HepG2 (cell line): ENCODE data around the gene NXN. TPM values are rescaled to one million over a fixed set of nuclear protein-coding genes. Genes with fewer than 3 reads are reported as not detected.
A peak's percentile ranks its signal among the peaks of the same experiment; 100 is the strongest.

ENCODE experiments used
- DPF2 ChIP-seq: sonication (generic); formaldehyde crosslinking; IDR thresholded peaks from 2 replicates; pipeline ENCODE4 v1.4.0; 2020; ENCODE audit warnings: mild to moderate bottlenecking, low read depth, missing genetic modification reagents, borderline replicate concordance
- EEA1 ChIP-seq: sonication (generic); formaldehyde crosslinking; IDR thresholded peaks from 2 replicates; pipeline ENCODE4 v1.5.1; 2020; ENCODE audit warnings: mild to moderate bottlenecking, missing genetic modification reagents, borderline replicate concordance
- HHEX ChIP-seq: IDR thresholded peaks from 2 replicates; pipeline ENCODE4 v1.6.1; 2016; ENCODE audit warnings: control low read depth
- HNF4G ChIP-seq, 2 experiments: sonication (generic) in 1 of 2; formaldehyde crosslinking in 1 of 2; IDR thresholded peaks; 2 replicates each; pipeline versions ENCODE4 v1.4.0 to v1.6.1; 2011 to 2020; ENCODE audit warnings: borderline replicate concordance in 2 of 2, low read depth in 2 of 2, mild to moderate bottlenecking in 2 of 2, low read length in 1 of 2, missing genetic modification reagents in 1 of 2, moderate library complexity in 1 of 2
- HOXA9 ChIP-seq: sonication (generic); formaldehyde crosslinking; IDR thresholded peaks from 2 replicates; pipeline ENCODE4 v1.8.1; 2022; ENCODE audit warnings: missing genetic modification reagents, mild to moderate bottlenecking, moderate library complexity, borderline replicate concordance
- JUNB ChIP-seq: sonication (generic); formaldehyde crosslinking; IDR thresholded peaks from 2 replicates; pipeline ENCODE4 v1.8.0; 2022; ENCODE audit warnings: missing genetic modification reagents, mild to moderate bottlenecking, borderline replicate concordance
- MAZ ChIP-seq, 2 experiments: sonication (generic) in 1 of 2; formaldehyde crosslinking in 1 of 2; IDR thresholded peaks; 2 replicates each; pipeline versions ENCODE4 v1.5.0 to v1.6.1; 2012 to 2020; ENCODE audit warnings: low read depth in 2 of 2, mild to moderate bottlenecking in 2 of 2, borderline replicate concordance in 1 of 2, improper control_type of control experiment in 1 of 2, low read length in 1 of 2, missing genetic modification reagents in 1 of 2, moderate library complexity in 1 of 2
- NFYB ChIP-seq: sonication (generic); formaldehyde crosslinking; IDR thresholded peaks from 2 replicates; pipeline ENCODE4 v1.4.0; 2020; ENCODE audit warnings: missing genetic modification reagents
- PHF20 ChIP-seq: sonication (generic); formaldehyde crosslinking; IDR thresholded peaks from 2 replicates; pipeline ENCODE4 v1.5.0; 2020; ENCODE audit warnings: mild to moderate bottlenecking, missing genetic modification reagents
- PHF21A ChIP-seq: sonication (generic); formaldehyde crosslinking; IDR thresholded peaks from 2 replicates; pipeline ENCODE4 v1.5.0; 2020; ENCODE audit warnings: mild to moderate bottlenecking, missing genetic modification reagents
- RAD21 ChIP-seq: fragments of 450-650 bp; formaldehyde crosslinking; IDR thresholded peaks from 2 replicates; pipeline ENCODE4 v1.5.0; 2020; ENCODE audit warnings: mild to moderate bottlenecking
- REPIN1 ChIP-seq: sonication (generic); formaldehyde crosslinking; IDR thresholded peaks from 2 replicates; pipeline ENCODE4 v1.8.0; 2022; ENCODE audit warnings: missing genetic modification reagents, low read depth, mild to moderate bottlenecking, borderline replicate concordance
- RXRB ChIP-seq: IDR thresholded peaks from 2 replicates; pipeline ENCODE4 v1.6.1; 2016; ENCODE audit warnings: borderline replicate concordance, missing genetic modification reagents, missing compliant biosample characterization
- SP5 ChIP-seq: IDR thresholded peaks from 2 replicates; pipeline ENCODE4 v1.6.1; 2016; ENCODE audit warnings: low read depth, borderline replicate concordance
- ZC3H4 ChIP-seq: sonication (generic); formaldehyde crosslinking; IDR thresholded peaks from 2 replicates; pipeline ENCODE4 v1.4.0; 2020; ENCODE audit warnings: missing genetic modification reagents, borderline replicate concordance
- ZKSCAN1 ChIP-seq: fragments of 150-350 bp; IDR thresholded peaks from 2 replicates; pipeline ENCODE4 v1.6.1; 2014; ENCODE audit warnings: low read length
- ZKSCAN8 ChIP-seq: IDR thresholded peaks from 2 replicates; pipeline ENCODE4 v1.6.1; 2016; ENCODE audit warnings: borderline replicate concordance, missing genetic modification reagents, missing compliant biosample characterization
- ZNF101 ChIP-seq: sonication (generic); formaldehyde crosslinking; IDR thresholded peaks from 2 replicates; pipeline ENCODE4 v1.4.0; 2020; ENCODE audit warnings: mild to moderate bottlenecking, low read depth, missing genetic modification reagents, borderline replicate concordance
- ZNF329 ChIP-seq: sonication (generic); formaldehyde crosslinking; IDR thresholded peaks from 2 replicates; pipeline ENCODE4 v1.9.0; 2021; ENCODE audit warnings: low read depth, mild to moderate bottlenecking, missing genetic modification reagents
- ZNF367 ChIP-seq: sonication (generic); formaldehyde crosslinking; IDR thresholded peaks from 2 replicates; pipeline ENCODE4 v1.4.0; 2020; ENCODE audit warnings: missing genetic modification reagents, borderline replicate concordance
- ZNF557 ChIP-seq: sonication (generic); formaldehyde crosslinking; IDR thresholded peaks from 2 replicates; pipeline ENCODE4 v1.4.0; 2020; ENCODE audit warnings: missing genetic modification reagents
- ZNF777 ChIP-seq: sonication (generic); formaldehyde crosslinking; IDR thresholded peaks from 2 replicates; pipeline ENCODE4 v1.4.0; 2020; ENCODE audit warnings: missing genetic modification reagents
- polyA plus RNA-seq, 8 experiments: library from polyadenylated mRNA; depleted of rRNA in 3 of 8; stranded (reverse) in 7 of 8; unstranded in 1 of 8; fragments of >200 nt; fragmentation: Illumina TruSeq in 4 of 8; extraction: Trizol in 4 of 8; gene quantifications; 2 replicates each; pipeline versions ENCODE4 v1.2.1 to v1.2.3, GENCODE V29; 2011 to 2016; ENCODE audit warnings: low read depth in 4 of 8, missing spikeins in 1 of 8, mixed read lengths in 1 of 8; ENCODE audit not compliant: insufficient read depth in 1 of 8
- total RNA-seq, 5 experiments: library from RNA; depleted of rRNA; stranded (reverse); fragments of >200 nt; fragmentation: Illumina TruSeq; extraction: Trizol; gene quantifications; 2 replicates each; pipeline ENCODE4 v1.2.3, GENCODE V29; 2016; ENCODE audit warnings: low read depth in 1 of 5
- TF ChIP-seq, protein P1 (sequence below): sonication (generic); formaldehyde crosslinking; IDR thresholded peaks from 2 replicates; pipeline ENCODE4 v1.5.0; 2020; ENCODE audit warnings: missing genetic modification reagents
- TF ChIP-seq, protein P2 (sequence below): sonication (generic); formaldehyde crosslinking; IDR thresholded peaks from 2 replicates; pipeline ENCODE4 v1.5.0; 2020; ENCODE audit warnings: missing genetic modification reagents, mild to moderate bottlenecking, borderline replicate concordance
- TF ChIP-seq, protein P3 (sequence below): sonication (generic); formaldehyde crosslinking; IDR thresholded peaks from 2 replicates; pipeline ENCODE4 v1.5.1; 2020; ENCODE audit warnings: missing genetic modification reagents, mild to moderate bottlenecking, borderline replicate concordance

The NXN gene
- total and polyA plus RNA-seq, 2 of the 13 experiments (the other 11 are each of a cell fraction or from before 2014, with no cell fraction given): 22.2 to 24.3 TPM

DNA sequence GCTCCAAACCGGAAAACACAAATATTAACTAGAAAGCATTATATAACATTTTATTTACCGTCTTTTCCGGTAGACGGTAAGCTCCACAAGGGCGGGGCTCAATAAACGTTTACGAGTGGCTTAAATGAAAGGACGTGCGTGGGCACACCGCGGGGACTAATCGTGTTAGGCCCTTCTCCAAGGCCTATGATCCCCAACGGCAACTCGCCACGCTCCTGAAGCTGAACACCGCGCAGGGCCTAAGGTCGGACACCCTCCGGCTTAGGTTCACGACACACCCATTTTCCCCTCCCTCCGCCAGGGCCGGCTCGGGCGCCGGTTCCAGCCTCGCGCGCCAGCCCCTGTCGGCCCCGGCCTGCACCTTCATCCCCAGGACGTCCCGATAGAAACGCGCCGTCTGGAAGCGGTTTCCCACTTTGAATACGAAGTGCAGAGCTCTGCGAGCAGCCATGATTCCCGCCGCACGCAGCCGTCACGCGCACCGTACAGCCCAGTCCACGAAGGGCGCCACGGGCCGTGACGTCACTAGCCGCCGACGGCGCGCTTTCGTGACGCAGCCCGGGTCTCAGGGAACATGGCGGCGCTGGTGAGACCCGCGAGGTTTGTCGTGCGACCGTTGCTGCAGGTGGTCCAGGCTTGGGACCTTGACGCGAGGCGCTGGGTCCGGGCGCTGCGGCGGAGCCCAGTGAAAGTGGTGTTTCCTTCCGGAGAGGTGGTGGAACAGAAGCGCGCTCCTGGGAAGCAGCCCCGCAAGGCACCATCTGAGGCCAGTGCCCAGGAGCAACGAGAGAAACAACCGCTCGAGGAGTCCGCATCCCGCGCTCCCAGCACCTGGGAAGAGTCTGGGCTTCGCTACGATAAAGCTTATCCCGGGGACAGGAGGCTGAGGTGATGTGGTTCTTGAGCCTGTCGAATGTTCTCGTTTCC lies 197.5 kb downstream of the NXN start, which contains the start of the genes GLOD4 and MRM3 (continued):
- TF ChIP-seq SP5 (CRISPR knock-in tag) (peak; percentile 21; the same call in 1 of the 2 replicates), ZNF329 (CRISPR knock-in tag) (peak; percentile 72; the same call in 1 of the 2 replicates), ZKSCAN1 (no peak), PHF20 (CRISPR knock-in tag) (peak; percentile 99), NFYB (CRISPR knock-in tag) (peak; percentile 61), MAZ (IDR thresholded peaks at IDR 0.05; ENCODE audit: borderline replicate concordance, low read depth, low read length) (no peak; the same call in 1 of the 2 replicates), MAZ (CRISPR knock-in tag; IDR thresholded peaks at IDR 0.05; ENCODE audit: low read depth) (peak; percentile 93), REPIN1 (CRISPR knock-in tag) (peak; percentile 94), HNF4G (IDR thresholded peaks at IDR 0.05; ENCODE audit: borderline replicate concordance, low read depth, low read length) (no peak), HNF4G (CRISPR knock-in tag; IDR thresholded peaks at IDR 0.05; ENCODE audit: borderline replicate concordance, low read depth) (peak; percentile 84; the same call in 1 of the 2 replicates), ZNF557 (CRISPR knock-in tag) (no peak), HOXA9 (CRISPR knock-in tag) (peak; percentile 80; the same call in 1 of the 2 replicates), ZKSCAN8 (CRISPR knock-in tag) (peak; percentile 60; the same call in 1 of the 2 replicates), HHEX (CRISPR knock-in tag) (no peak), EEA1 (no peak; the same call in 1 of the 2 replicates), RAD21 (no peak; the same call in 1 of the 2 replicates), JUNB (CRISPR knock-in tag) (no peak), ZNF367 (CRISPR knock-in tag) (no peak), ZNF101 (CRISPR knock-in tag) (no peak), PHF21A (peak; percentile 42; the same call in 1 of the 2 replicates), DPF2 (CRISPR knock-in tag) (no peak), ZNF777 (CRISPR knock-in tag) (peak; percentile 71), ZC3H4 (CRISPR knock-in tag) (no peak), RXRB (no peak; the same call in none of the 2 replicates)
- TF ChIP-seq, protein P1, sequence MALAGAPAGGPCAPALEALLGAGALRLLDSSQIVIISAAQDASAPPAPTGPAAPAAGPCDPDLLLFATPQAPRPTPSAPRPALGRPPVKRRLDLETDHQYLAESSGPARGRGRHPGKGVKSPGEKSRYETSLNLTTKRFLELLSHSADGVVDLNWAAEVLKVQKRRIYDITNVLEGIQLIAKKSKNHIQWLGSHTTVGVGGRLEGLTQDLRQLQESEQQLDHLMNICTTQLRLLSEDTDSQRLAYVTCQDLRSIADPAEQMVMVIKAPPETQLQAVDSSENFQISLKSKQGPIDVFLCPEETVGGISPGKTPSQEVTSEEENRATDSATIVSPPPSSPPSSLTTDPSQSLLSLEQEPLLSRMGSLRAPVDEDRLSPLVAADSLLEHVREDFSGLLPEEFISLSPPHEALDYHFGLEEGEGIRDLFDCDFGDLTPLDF (CRISPR knock-in tag): peak; percentile 83; the same call in 1 of the 2 replicates
- TF ChIP-seq, protein P2, sequence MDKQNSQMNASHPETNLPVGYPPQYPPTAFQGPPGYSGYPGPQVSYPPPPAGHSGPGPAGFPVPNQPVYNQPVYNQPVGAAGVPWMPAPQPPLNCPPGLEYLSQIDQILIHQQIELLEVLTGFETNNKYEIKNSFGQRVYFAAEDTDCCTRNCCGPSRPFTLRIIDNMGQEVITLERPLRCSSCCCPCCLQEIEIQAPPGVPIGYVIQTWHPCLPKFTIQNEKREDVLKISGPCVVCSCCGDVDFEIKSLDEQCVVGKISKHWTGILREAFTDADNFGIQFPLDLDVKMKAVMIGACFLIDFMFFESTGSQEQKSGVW (CRISPR knock-in tag): no peak
- TF ChIP-seq, protein P3, sequence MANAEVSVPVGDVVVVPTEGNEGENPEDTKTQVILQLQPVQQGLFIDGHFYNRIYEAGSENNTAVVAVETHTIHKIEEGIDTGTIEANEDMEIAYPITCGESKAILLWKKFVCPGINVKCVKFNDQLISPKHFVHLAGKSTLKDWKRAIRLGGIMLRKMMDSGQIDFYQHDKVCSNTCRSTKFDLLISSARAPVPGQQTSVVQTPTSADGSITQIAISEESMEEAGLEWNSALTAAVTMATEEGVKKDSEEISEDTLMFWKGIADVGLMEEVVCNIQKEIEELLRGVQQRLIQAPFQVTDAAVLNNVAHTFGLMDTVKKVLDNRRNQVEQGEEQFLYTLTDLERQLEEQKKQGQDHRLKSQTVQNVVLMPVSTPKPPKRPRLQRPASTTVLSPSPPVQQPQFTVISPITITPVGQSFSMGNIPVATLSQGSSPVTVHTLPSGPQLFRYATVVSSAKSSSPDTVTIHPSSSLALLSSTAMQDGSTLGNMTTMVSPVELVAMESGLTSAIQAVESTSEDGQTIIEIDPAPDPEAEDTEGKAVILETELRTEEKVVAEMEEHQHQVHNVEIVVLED: peak; percentile 96
